ENCODE results near the gene CEP43. TPM values are rescaled to one million over a fixed set of nuclear protein-coding genes. Genes with fewer than 3 reads are reported as not detected.

Gene CEP43
- total and polyA plus RNA-seq, 10 of the 15 experiments (the other 5 are each of a cell fraction or from before 2014, with no cell fraction given) = 7.7 to 49.9 (median 24.6) TPM

- TF ChIP-seq CREM (IDR thresholded peaks at IDR 0.05; ENCODE audit: low read depth) (peak; percentile 29; the same call in 1 of the 2 replicates), GATAD2B (conservative IDR thresholded peaks at IDR 0.05; ENCODE audit: low read depth) (peak; percentile 90; the same call in 1 of the 2 replicates), NR2F1 (conservative IDR thresholded peaks at IDR 0.05) (peak; percentile 93), GABPA (IDR thresholded peaks at IDR 0.05; ENCODE audit: low read depth) (0 out of 2 replicates have a peak, but pooled peaks have one; percentile 16), BHLHE40 (IDR thresholded peaks at IDR 0.05; ENCODE audit: borderline replicate concordance in 1 of 2, low read depth in 2 of 2, low read length in 1 of 2) (peak; percentile 92), WRNIP1 (IDR thresholded peaks at IDR 0.05; ENCODE audit: borderline replicate concordance, low read depth, low read length) (no peak), SIN3A (IDR thresholded peaks at IDR 0.05; ENCODE audit: low read depth, low read length) (0 out of 2 replicates have a peak, but pooled peaks have one; percentile 30), RBBP5 (conservative IDR thresholded peaks at IDR 0.05) (no peak), CEBPZ (IDR thresholded peaks at IDR 0.05; ENCODE audit: low read depth, low read length) (no peak), RCOR1 (conservative IDR thresholded peaks at IDR 0.05; ENCODE audit: low read depth, low read length) (no peak), CUX1 (IDR thresholded peaks at IDR 0.05; ENCODE audit: insufficient replicate concordance, low read depth, low read length) (no peak), BCL3 (IDR thresholded peaks at IDR 0.05; ENCODE audit: borderline replicate concordance, insufficient read depth, low read depth, low read length, poor library complexity, severe bottlenecking) (peak; percentile 26), CHD1 (IDR thresholded peaks at IDR 0.05; ENCODE audit: low read depth, low read length) (no peak), SRF (IDR thresholded peaks at IDR 0.05; ENCODE audit: low read depth in 2 of 2, low read length in 2 of 2) (no peak), NR2C2 (IDR thresholded peaks at IDR 0.05; ENCODE audit: borderline replicate concordance, control insufficient read depth, insufficient read length, low read depth) (no peak), NKRF (conservative IDR thresholded peaks at IDR 0.05) (no peak), YBX1 (IDR thresholded peaks at IDR 0.05) (no peak)
Observed at GRCh38 chr6:166957087-166957804, 42.0 kb upstream of the CEP43 start (continued).
